B cell (primary cell): Measurements from ENCODE around the gene KSR2. TPM values are rescaled to one million over a fixed set of nuclear protein-coding genes. Genes with fewer than 3 reads are reported as not detected.

Experiments used
- ATAC-seq: fragments of 200-7000 bp; cut with Tn5 transposase; one replicate; pipeline ENCODE4 v1.10.0; 2021; ENCODE audit warnings: low read depth, mild to moderate bottlenecking, moderate number of reproducible peaks, moderate library complexity
- CTCF ChIA-PET: fragments of 350-600 bp; sonication (Branson Sonifier 250); formaldehyde crosslinking; loops from one replicate; lab custom pipeline; 2021; ENCODE audit warnings: antibody characterized with exemption, inconsistent platforms; lab: Charles Lee
- POLR2A ChIA-PET: fragments of 350-600 bp; sonication (Branson Sonifier 250); formaldehyde crosslinking; loops from one replicate; lab custom pipeline; 2021; ENCODE audit warnings: antibody characterized with exemption; lab: Charles Lee
- DNase-seq: peaks from one replicate; pipeline ENCODE4 v3.0.0; 2013
- H2AFZ ChIP-seq: 2 replicates; pipeline ENCODE4 v1.6.1; 2012; ENCODE audit warnings: mild to moderate bottlenecking, low read depth, low read length; ENCODE audit not compliant: insufficient read depth, poor library complexity, severe bottlenecking
- H3K27ac ChIP-seq, 2 donors: 1 replicate in 1 of 2; 2 replicates in 1 of 2; pipeline ENCODE4 v1.5.1; 2012 to 2013; ENCODE audit warnings: low read length in 2 of 2, mild to moderate bottlenecking in 2 of 2, moderate library complexity in 1 of 2
- H3K27me3 ChIP-seq, 4 experiments: fragments of 200-600 bp in 1 of 4; sonication (generic) in 1 of 4; replicated peaks in 1 of 4; 1 replicate in 2 of 4; 2 replicates in 2 of 4; pipeline versions ENCODE4 v1.6.1 to v1.7.0; 2013 to 2016; ENCODE audit warnings: low read length in 3 of 4, mild to moderate bottlenecking in 2 of 4, mixed read lengths in 1 of 4, moderate library complexity in 1 of 4; ENCODE audit not compliant: insufficient read depth in 4 of 4, control insufficient read depth in 3 of 4; ENCODE audit errors: control extremely low read depth in 1 of 4
- H3K36me3 ChIP-seq, 2 experiments: replicated peaks in 1 of 2; 1 replicate in 1 of 2; 2 replicates in 1 of 2; pipeline versions ENCODE4 v1.6.1 to v1.7.1; 2013; ENCODE audit warnings: low read length in 1 of 2; ENCODE audit not compliant: insufficient read depth in 2 of 2, control insufficient read depth in 1 of 2; ENCODE audit errors: control extremely low read depth in 1 of 2, extremely low read depth in 1 of 2
- H3K4me1 ChIP-seq, 2 donors: fragments of 200-600 bp in 1 of 2; sonication (generic) in 1 of 2; 1 replicate in 1 of 2; 2 replicates in 1 of 2; pipeline versions ENCODE4 v1.5.1 to v1.6.1; 2013 to 2017; ENCODE audit warnings: low read length in 2 of 2; ENCODE audit not compliant: control insufficient read depth in 2 of 2, insufficient read depth in 2 of 2
- H3K4me2 ChIP-seq: replicated peaks from 2 replicates; pipeline ENCODE3; 2012; ENCODE audit warnings: mild to moderate bottlenecking, low read depth, low read length; ENCODE audit not compliant: poor library complexity, severe bottlenecking
- H3K4me3 ChIP-seq, 5 experiments: fragments of 200-600 bp in 1 of 5; sonication (generic) in 1 of 5; 1 replicate in 3 of 5; 2 replicates in 2 of 5; pipeline versions ENCODE4 v1.5.1 to v1.7.0; 2011 to 2016; ENCODE audit warnings: low read length in 4 of 5, mild to moderate bottlenecking in 4 of 5, low read depth in 2 of 5, control low read depth in 1 of 5, moderate library complexity in 1 of 5; ENCODE audit not compliant: insufficient read depth in 1 of 5; ENCODE audit errors: control extremely low read depth in 1 of 5, extremely low read depth in 1 of 5
- H3K79me2 ChIP-seq: fragments of 200-600 bp; sonication (generic); one replicate; pipeline ENCODE4 v1.6.0; 2016; ENCODE audit warnings: low read length; ENCODE audit not compliant: control insufficient read depth, insufficient read depth
- H3K9ac ChIP-seq: fragments of 200-600 bp; sonication (generic); 2 replicates; pipeline ENCODE4 v1.6.1; 2017; ENCODE audit warnings: mild to moderate bottlenecking, low read length, moderate library complexity
- H3K9me3 ChIP-seq, 3 donors: one replicate each; pipeline versions ENCODE4 v1.6.1 to v1.7.1; 2013; ENCODE audit warnings: low read length in 2 of 3; ENCODE audit not compliant: control insufficient read depth in 2 of 3, insufficient read depth in 1 of 3; ENCODE audit errors: control extremely low read depth in 1 of 3
- H4K20me1 ChIP-seq: 2 replicates; pipeline ENCODE4 v1.6.0; 2012; ENCODE audit warnings: mild to moderate bottlenecking, low read length; ENCODE audit not compliant: insufficient read depth, control insufficient read depth, poor library complexity, severe bottlenecking
- H3K27ac Mint-ChIP-seq: one replicate; pipeline ENCODE4 v1.8.0; 2021; ENCODE audit warnings: mixed read lengths
- H3K27me3 Mint-ChIP-seq: one replicate; pipeline ENCODE4 v1.8.0; 2021; ENCODE audit warnings: mixed read lengths
- H3K4me1 Mint-ChIP-seq: one replicate; pipeline ENCODE4 v1.8.0; 2021; ENCODE audit warnings: mixed read lengths
- H3K4me3 Mint-ChIP-seq: one replicate; pipeline ENCODE4 v1.8.0; 2021; ENCODE audit warnings: mixed read lengths
- H3K9me3 Mint-ChIP-seq: one replicate; pipeline ENCODE4 v1.8.0; 2022; ENCODE audit warnings: mixed read lengths; ENCODE audit not compliant: insufficient read depth
- CTCF ChIP-seq: fragments of 200-600 bp; IDR thresholded peaks from one replicate; pipeline ENCODE4 v1.8.0; 2022; ENCODE audit warnings: antibody characterized with exemption, mild to moderate bottlenecking
- EZH2 ChIP-seq: IDR thresholded peaks from 2 replicates; pipeline ENCODE4 v1.6.1; 2012; ENCODE audit warnings: borderline replicate concordance, low read depth, mild to moderate bottlenecking, moderate library complexity, low read length; ENCODE audit not compliant: insufficient read depth, poor library complexity, severe bottlenecking
- WGBS: methylation state at CpG from one replicate; pipeline ENCODE4 v1.1.5; 2013; ENCODE audit warnings: missing lambda C conversion rate; ENCODE audit not compliant: insufficient coverage; 5-methylcytosine and 5-hydroxymethylcytosine counted together
- intact Hi-C: fragments of 100-400 bp; cut with micrococcal nuclease; formaldehyde crosslinking; loops from one replicate; pipeline ENCODE4 v1.10.0; 2022
- polyA plus RNA-seq: library from polyadenylated mRNA; depleted of rRNA; stranded (reverse); fragments of >200 nt; gene quantifications from 2 replicates; pipeline ENCODE4 v1.2.3, GENCODE V29; 2012
- total RNA-seq, 2 donors: library from RNA; stranded (reverse); fragments of 120-200 nt in 1 of 2; gene quantifications; 1 replicate in 1 of 2; 2 replicates in 1 of 2; pipeline versions ENCODE4 v1.2.3 to v1.2.4, GENCODE V29; 2013 to 2022

The KSR2 gene
- total and polyA plus RNA-seq, 2 donors (not counting 1 experiment from before 2014, with no cell fraction given): not detected

DNA sequence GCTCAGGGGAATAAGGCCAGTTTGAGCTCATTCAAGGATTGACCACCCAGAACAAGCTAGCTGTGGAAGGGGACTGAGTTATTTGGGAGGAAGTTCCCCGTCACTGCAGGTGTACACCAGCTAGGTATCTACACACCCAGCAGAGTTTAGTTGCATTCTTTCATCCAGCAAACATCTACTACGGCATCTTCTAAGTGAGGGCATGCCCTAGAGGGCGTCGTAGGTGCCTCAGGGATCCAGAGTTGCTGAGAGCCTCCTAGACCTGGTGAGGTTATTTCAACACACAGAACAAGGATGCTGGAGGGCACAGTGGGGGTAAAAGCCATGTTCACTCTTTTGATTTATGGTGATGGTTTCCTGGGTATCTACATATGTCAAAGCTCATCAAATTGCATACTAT lies 149.6 kb downstream of the KSR2 start:
- Histone ChIP-seq H3K36me3 (no peaks in the 10 kb centered on the region), H3K79me2 (no peaks in the 10 kb centered on the region), H3K9me3 (peaks cover 0 to 4% (median 0%) of the 10 kb centered on the region in 3 donors), H3K27me3 (no peaks in the 10 kb centered on the region), H3K4me1 (no peaks in the 10 kb centered on the region), H3K9ac (no peak overlapping the region), H3K4me3 (no peak overlapping the region), H3K4me2 (no peak overlapping the region), H4K20me1 (no peaks in the 10 kb centered on the region), H2AFZ (no peak overlapping the region), H3K27ac (no peak overlapping the region)
- H3K4me3 Mint-ChIP-seq: no peak overlapping the region
- ATAC-seq (no peak), DNase-seq (no peak)
- no peak overlapping the region for H3K27ac Mint-ChIP-seq
- ChIA-PET CTCF (interaction anchor here (0.8 kb wide), 1 partner anchor 18 kb away, joined by 3 read pairs; no protein-coding TSS in a partner anchor), POLR2A (no interaction called here)
- intact Hi-C loops: no loop called here
- H3K9me3 Mint-ChIP-seq: peaks cover 2% of the 10 kb centered on the region
- WGBS: 60% methylated on average over 3 of the region's 4 CpGs
- peaks cover 6% of the 10 kb centered on the region for H3K27me3 Mint-ChIP-seq
- H3K4me1 Mint-ChIP-seq: no peaks in the 10 kb centered on the region
- TF ChIP-seq CTCF (no peak), EZH2 (no peak)

DNA sequence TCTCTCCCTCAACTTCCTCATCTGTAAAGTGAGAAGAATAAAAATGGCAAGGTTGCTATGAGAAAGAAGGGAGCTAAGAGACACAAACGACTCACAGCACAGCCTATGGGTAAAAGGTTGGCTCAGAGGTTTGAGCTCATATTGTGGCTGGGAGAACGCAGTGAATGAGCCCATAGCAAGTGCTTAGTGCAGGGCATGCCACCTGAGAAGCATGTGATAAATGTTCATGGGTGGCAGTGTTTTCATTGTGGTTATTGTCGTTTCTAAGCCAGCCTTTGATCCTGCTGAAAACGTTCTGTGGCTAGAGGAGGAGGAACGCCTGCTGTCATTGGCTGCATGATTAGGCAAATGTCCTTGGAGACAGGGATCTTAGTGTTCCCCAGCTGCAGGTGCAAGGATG lies 150.4 kb downstream of the KSR2 start:
- H3K4me3 Mint-ChIP-seq: no peak overlapping the region
- H3K27ac ChIP-seq: no peak overlapping the region
- DNase-seq (no peak), ATAC-seq (no peak)
- no peak overlapping the region for H3K4me3 ChIP-seq
- H2AFZ ChIP-seq: no peak overlapping the region
- no peaks in the 10 kb centered on the region for H4K20me1 ChIP-seq
- no peaks in the 10 kb centered on the region for H3K36me3 ChIP-seq
- H3K9ac ChIP-seq: no peak overlapping the region
- peaks cover 0 to 4% (median 0%) of the 10 kb centered on the region in 3 donors for H3K9me3 ChIP-seq
- H3K4me2 ChIP-seq: no peak overlapping the region
- no peaks in the 10 kb centered on the region for H3K27me3 ChIP-seq
- H3K79me2 ChIP-seq: no peaks in the 10 kb centered on the region
- POLR2A ChIA-PET: no interaction called here
- peaks cover 2% of the 10 kb centered on the region for H3K9me3 Mint-ChIP-seq
- no peaks in the 10 kb centered on the region for H3K4me1 ChIP-seq
- CTCF ChIA-PET: interaction anchor here (0.8 kb wide), 1 partner anchor 19 kb away, joined by 3 read pairs; no protein-coding TSS in a partner anchor
- no peaks in the 10 kb centered on the region for H3K4me1 Mint-ChIP-seq
- H3K27ac Mint-ChIP-seq: no peak overlapping the region
- intact Hi-C loops: no loop called here
- peaks cover 6% of the 10 kb centered on the region for H3K27me3 Mint-ChIP-seq
- WGBS: 42% methylated on average over 5 of the region's 5 CpGs
- TF ChIP-seq CTCF: no peak
- no peak for TF ChIP-seq EZH2
